GM10266 (cell line): ENCODE results near the gene DUSP14.

ENCODE experiments used
- DNase-seq: peaks from one replicate; pipeline ENCODE4 v3.0.0; 2012; ENCODE audit errors: extremely low spot score
- TF ChIP-seq, protein P1 (sequence below): IDR thresholded peaks from 2 replicates; pipeline ENCODE4 v1.5.1; 2012; ENCODE audit warnings: mild to moderate bottlenecking, low read depth; ENCODE audit not compliant: control insufficient read depth, insufficient read depth; ENCODE audit errors: missing control alignments

Gene DUSP14

DNA sequence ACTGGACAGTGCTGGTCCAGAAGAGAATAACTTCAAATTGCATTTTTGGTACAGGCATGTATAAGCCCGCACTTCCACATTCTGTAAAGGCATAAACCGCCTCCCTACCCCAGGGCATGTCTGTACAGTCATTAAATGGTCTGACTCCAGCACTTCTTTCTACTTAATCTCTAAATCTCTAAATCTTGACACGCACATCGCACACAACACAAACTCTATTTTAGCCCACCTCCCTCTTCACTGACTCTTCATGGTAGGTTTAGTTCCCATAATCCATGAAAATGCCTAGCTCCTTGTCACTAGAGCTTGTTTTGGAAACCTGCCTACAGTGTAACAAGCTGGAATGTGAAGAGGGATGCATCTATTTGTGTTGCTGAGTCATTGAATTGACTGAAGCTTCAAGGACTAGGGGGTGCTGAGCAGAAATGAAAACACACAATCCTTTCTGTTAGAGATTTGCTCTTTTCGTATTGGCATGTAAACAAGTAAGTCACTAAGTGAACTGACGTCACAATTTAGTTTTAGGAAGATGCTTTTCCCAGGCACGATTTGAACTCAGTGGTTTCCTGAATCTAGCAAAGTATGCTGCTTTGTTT lies 1.6 kb upstream of the DUSP14 start:
- DNase-seq: peak; percentile 39

DNA sequence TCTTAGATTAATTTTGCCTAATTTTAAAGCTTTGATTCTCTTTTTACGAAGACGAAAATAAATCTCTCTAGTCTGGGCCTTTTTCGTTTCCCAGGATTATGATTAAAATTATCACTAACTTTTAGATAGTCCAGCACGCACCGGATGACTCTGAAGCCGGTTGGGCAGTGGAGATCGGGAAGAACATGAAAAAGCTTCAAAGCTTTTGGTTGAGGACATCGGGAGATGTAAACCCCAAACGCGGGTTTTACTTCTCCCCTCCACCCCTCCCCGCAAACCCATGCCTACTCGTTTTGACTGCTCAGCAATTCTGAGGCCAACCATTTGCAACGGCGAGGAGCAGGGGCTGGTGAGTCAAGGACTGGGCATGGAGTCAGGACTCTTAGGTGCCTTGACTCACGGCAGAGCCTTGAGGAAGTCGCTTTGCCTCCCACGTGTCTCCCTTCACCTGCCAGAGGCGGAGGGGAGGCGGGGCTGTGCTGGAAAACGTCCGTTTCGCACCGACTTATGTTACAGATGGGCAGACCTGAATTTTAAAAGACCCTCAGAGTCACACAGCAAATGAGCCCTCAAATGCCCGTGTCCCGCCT lies 989 bp upstream of the DUSP14 start:
- TF ChIP-seq, protein P1, sequence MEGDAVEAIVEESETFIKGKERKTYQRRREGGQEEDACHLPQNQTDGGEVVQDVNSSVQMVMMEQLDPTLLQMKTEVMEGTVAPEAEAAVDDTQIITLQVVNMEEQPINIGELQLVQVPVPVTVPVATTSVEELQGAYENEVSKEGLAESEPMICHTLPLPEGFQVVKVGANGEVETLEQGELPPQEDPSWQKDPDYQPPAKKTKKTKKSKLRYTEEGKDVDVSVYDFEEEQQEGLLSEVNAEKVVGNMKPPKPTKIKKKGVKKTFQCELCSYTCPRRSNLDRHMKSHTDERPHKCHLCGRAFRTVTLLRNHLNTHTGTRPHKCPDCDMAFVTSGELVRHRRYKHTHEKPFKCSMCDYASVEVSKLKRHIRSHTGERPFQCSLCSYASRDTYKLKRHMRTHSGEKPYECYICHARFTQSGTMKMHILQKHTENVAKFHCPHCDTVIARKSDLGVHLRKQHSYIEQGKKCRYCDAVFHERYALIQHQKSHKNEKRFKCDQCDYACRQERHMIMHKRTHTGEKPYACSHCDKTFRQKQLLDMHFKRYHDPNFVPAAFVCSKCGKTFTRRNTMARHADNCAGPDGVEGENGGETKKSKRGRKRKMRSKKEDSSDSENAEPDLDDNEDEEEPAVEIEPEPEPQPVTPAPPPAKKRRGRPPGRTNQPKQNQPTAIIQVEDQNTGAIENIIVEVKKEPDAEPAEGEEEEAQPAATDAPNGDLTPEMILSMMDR: no peak
- peak; percentile 67 for DNase-seq

More for the DNA sequence above, 1.6 kb upstream of the DUSP14 start:
- TF ChIP-seq, protein P1: no peak

DNA sequence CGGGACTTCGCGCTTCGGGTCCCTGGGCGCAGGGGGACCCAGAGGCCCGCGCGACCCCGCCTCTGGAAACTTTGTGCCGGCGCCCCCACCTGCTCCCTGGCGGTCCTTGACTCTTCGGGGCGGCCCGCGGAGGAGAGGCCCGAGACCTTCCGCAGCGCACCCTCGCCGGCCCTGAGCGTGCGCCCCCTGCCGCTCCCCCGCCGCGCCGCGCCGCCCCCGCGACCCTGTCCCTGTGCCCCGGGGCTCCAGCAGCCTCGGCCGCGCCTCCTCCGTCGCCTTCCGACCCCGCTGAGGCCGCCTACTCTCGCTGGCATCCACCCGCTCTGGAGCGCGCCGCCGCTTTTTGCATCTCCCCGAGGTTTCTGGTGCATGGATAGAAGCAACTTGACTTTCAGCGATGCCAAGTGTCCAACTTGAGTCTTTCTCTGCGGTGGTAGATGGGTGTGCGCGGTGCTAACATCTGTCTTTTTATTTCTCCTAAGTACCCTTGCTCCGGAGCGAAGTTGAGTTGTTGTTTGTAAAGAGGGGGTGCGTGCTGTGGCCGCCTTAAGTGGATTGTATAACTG lies 414 bp downstream of the DUSP14 start:
- TF ChIP-seq, protein P1: peak; percentile 66
- peak; percentile 84 for DNase-seq

DNA sequence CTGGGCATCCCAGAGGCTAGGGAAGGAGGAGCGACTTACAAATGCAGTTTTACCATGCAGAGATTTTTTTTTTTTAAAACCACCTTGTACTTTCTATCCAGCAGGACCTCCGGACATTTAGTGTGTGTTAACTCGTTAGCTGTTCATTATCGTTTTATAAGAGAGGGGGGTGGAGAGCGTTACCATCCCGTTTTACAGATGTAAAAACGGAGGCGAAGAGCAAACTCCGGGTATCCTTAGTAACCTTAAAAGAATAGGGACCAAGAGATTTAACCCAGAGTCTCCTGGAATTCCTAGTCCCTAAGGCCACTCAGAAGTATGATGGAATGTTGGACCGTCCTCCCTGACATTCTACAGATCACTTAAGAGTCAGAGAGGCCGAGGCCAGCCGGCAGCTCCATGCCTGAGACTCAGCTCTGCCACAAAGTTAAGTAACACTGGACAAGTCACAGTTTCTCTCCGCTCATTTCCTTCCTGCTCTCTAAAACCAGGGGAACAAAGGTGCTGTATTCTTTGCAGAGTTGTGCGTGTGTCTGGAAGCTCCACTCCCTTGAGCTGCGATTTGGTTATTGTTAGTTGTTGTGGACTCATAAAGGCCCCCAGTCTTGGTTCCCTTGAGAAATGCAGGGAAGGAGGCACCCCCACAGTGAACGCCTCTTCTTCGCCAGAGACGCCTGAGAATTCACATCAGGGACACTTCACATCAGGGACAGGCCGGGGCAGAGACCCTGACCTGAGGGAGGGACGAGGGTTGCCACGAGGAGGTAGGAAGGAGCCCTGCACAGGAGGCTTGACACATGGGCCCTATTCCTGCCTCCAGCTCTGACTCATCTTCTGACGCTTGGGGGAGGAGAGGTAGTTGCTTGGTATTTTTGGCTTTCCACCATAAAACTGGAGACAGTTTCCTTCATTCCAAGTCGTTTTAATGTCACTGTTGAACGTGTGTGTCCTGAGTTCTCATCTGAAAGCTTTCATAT lies 1.2 kb downstream of the DUSP14 start:
- TF ChIP-seq, protein P1: no peak
- peak; percentile 61 for DNase-seq

DNA sequence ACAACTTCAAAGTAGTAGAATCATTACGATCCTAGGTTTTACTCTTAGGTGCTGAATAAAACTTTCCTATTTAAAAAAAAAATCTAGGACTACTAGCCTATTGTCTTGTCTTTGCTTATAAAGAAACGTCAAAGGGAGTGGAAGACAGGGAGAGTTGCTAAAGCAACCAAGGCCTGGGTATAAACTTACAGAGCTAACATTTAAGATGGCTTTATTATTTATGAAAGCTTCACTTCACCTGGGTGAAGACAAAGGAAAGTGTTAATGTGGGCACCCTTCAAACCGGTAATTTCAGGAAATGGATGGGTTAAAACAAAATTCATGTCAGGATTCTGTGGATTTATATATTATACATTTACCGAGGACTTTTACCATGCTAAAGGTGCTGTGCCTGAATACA lies 2.5 kb downstream of the DUSP14 start:
- TF ChIP-seq, protein P1: no peak
- DNase-seq: no peak

DNA sequence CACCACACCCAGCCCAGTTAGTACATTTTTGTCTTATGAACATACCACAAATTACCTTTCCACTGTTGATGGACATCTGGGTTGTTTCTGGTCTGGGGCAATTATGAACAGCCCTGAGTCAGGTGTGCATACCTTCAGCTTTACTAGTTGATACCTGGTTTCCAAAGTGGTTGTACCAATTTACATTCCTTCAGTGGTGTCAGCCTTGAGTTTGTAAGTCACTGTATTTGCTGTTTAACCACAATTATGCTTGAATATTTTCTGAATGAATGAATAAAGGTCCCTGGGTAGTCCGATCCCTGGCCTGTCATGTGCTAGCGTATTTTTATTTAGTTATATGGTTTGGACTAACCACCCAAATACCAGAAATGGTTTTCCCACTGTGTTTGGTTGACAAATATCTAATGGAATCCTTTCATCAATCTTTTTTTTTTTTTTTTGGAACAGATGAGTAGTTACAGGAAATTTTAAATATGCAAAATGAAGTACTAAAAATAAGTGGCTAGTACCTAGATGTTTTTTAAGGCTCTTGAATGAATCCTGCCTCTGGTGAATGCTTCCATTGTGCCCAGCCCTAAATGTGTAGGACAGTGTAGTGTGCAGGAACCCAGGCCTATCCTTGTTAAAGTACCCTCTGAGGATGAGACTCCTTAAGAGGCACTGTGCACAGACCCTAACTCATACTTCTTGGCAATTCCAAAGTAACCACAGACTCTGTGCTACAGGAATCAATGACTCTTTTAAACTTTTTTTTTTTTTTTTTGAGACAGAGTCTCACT lies 3.7 kb downstream of the DUSP14 start:
- TF ChIP-seq, protein P1: no peak
- no peak for DNase-seq
